Spleen (tissue), 7 donors: Measurements from ENCODE around the gene EVI5L.

Experiments
- CTCF ChIP-seq, 11 experiments: fragments of 200-600 bp in 7 of 11; fragments of 450-650 bp in 4 of 11; sonication (generic) in 4 of 11; IDR thresholded peaks in 8 of 11; conservative IDR thresholded peaks in 3 of 11; 1 replicate in 7 of 11; 2 replicates in 4 of 11; pipeline versions ENCODE4 v1.4.0 to v1.8.0; 2016 to 2021; ENCODE audit warnings: antibody characterized with exemption in 11 of 11, inconsistent platforms in 4 of 11, mild to moderate bottlenecking in 1 of 11
- POLR2A ChIP-seq, 3 donors: fragments of 450-650 bp; IDR thresholded peaks; one replicate each; pipeline ENCODE4 v1.5.1; 2017; ENCODE audit warnings: antibody characterized with exemption in 3 of 3, mild to moderate bottlenecking in 1 of 3
- donor health status: DM: no; HTN: no; CAD: no; lungs with moderate emphysema.
- donor health status: DM: no; HTN: no; CAD: no.
- donor health status: DM: no; HTN: no; CAD: no.

- no peak for TF ChIP-seq CTCF (IDR thresholded peaks at IDR 0.05 in 8 of 11, conservative IDR thresholded peaks at IDR 0.05 in 3 of 11)
- no peak for TF ChIP-seq POLR2A (IDR thresholded peaks at IDR 0.05)
Measured at GRCh38 chr19:7894612-7895309, 64.7 kb downstream of the EVI5L start.
